ENCODE measurements around the gene AHCTF1. TPM values are rescaled to one million over a fixed set of nuclear protein-coding genes. Genes with fewer than 3 reads are reported as not detected.
"Not testable (repeated sequence)": the region's sequence is repeated elsewhere in the genome, so short reads cannot be mapped to it uniquely, and the experiment has no call there.

AHCTF1 gene
- polyA plus RNA-seq, 1 experiment = 6.1 TPM

DNA sequence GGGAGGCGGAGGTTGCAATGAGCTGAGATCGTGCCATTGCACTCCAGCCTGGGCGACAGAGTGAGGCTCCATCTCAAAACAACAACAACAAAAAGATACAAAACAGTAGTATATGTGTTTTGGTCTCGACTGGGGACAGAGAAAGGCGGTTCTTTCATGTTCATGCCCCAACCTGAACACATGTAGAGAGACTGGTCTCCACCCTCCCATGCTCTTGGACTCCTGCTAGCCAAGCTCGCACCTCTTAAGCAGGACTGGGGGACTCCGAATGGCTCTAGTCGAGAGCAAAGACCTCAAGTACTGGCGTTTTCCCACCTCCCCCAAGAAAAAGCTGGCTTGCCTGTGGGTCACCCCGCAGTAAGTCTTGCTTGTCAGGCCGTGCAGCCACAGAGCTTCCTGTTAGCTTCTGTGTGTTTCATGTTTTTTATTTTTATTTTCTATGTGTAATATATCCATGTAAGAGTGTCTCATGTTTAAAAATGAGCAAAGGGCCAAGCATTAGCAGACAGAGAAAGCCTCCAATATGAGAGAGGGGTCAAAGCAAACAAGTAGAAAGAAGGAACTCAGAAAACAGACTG is 116.0 kb downstream of the AHCTF1 start:
- Histone ChIP-seq H3K36me3 (ENCODE audit: control insufficient read depth, insufficient read depth, low read length) (no peaks in the 10 kb centered on the region), H3K4me3 (ENCODE audit: low read depth, low read length) (no peak overlapping the region), H3K27me3 (ENCODE audit: control insufficient read depth, insufficient read depth, low read length) (peaks cover 6% of the 10 kb centered on the region)
- CTCF ChIA-PET = interaction anchor here (0.7 kb wide), 1 partner anchor 33 kb away, joined by 4 read pairs; no protein-coding TSS in a partner anchor
- no peak for TF ChIP-seq CTCF (IDR thresholded peaks at IDR 0.05; ENCODE audit: insufficient read depth, low read depth, low read length)
- POLR2A ChIA-PET = interaction anchor here (0.7 kb wide), 1 partner anchor 46 kb away, joined by 3 read pairs; no protein-coding TSS in a partner anchor
- no peak for DNase-seq (ENCODE audit: low read depth)

- Histone ChIP-seq H3K27me3 (ENCODE audit: control insufficient read depth, insufficient read depth, low read length) (peaks cover 6% of the 10 kb centered on the region; the same call in 1 of the 2 replicates), H3K4me3 (ENCODE audit: low read depth, low read length) (no peak overlapping the region), H3K36me3 (ENCODE audit: control insufficient read depth, insufficient read depth, low read length) (no peaks in the 10 kb centered on the region)
- no peak for DNase-seq (ENCODE audit: low read depth)
- ChIA-PET CTCF (interaction anchor here (0.5 kb wide), 1 partner anchor 16 kb away, joined by 4 read pairs; no protein-coding TSS in a partner anchor), POLR2A (no interaction called here)
- no peak for TF ChIP-seq CTCF (IDR thresholded peaks at IDR 0.05; ENCODE audit: insufficient read depth, low read depth, low read length)
These were observed 116.9 kb downstream of the AHCTF1 start for GRCh38 chr1:246814890-246815289.

- POLR2A ChIA-PET; DNase-seq (ENCODE audit: low read depth); H3K27me3 ChIP-seq (ENCODE audit: control insufficient read depth, insufficient read depth, low read length); H3K4me3 ChIP-seq (ENCODE audit: low read depth, low read length); H3K36me3 ChIP-seq (ENCODE audit: control insufficient read depth, insufficient read depth, low read length); CTCF ChIA-PET: not testable (repeated sequence)
These were observed 118.4 kb downstream of the AHCTF1 start for GRCh38 chr1:246813325-246813724.

GRCh38 chr1:246811985-246812384 is 119.8 kb downstream of the AHCTF1 start:
- no peak for DNase-seq (ENCODE audit: low read depth)
- TF ChIP-seq CTCF (IDR thresholded peaks at IDR 0.05; ENCODE audit: insufficient read depth, low read depth, low read length) = no peak
- ChIA-PET POLR2A (no interaction called here), CTCF (no interaction called here)
- H3K27me3 ChIP-seq (ENCODE audit: control insufficient read depth, insufficient read depth, low read length) = peaks cover 6% of the 10 kb centered on the region
- no peaks in the 10 kb centered on the region for H3K36me3 ChIP-seq (ENCODE audit: control insufficient read depth, insufficient read depth, low read length)
- H3K4me3 ChIP-seq (ENCODE audit: low read depth, low read length) = no peak overlapping the region

- CTCF ChIA-PET = no interaction called here
- Histone ChIP-seq H3K4me3 (ENCODE audit: low read depth, low read length) (no peak overlapping the region), H3K27me3 (ENCODE audit: control insufficient read depth, insufficient read depth, low read length) (peaks cover 3% of the 10 kb centered on the region), H3K36me3 (ENCODE audit: control insufficient read depth, insufficient read depth, low read length) (no peaks in the 10 kb centered on the region)
- no peak for DNase-seq (ENCODE audit: low read depth)
- POLR2A ChIA-PET = no interaction called here
- no peak for TF ChIP-seq CTCF (IDR thresholded peaks at IDR 0.05; ENCODE audit: insufficient read depth, low read depth, low read length)
These were observed 122.3 kb downstream of the AHCTF1 start for GRCh38 chr1:246809473-246809872.

- no peak for TF ChIP-seq CTCF (IDR thresholded peaks at IDR 0.05; ENCODE audit: insufficient read depth, low read depth, low read length)
- H3K4me3 ChIP-seq (ENCODE audit: low read depth, low read length) = no peak overlapping the region
- no peaks in the 10 kb centered on the region; the same call in none of the 2 replicates for H3K27me3 ChIP-seq (ENCODE audit: control insufficient read depth, insufficient read depth, low read length)
- H3K36me3 ChIP-seq (ENCODE audit: control insufficient read depth, insufficient read depth, low read length) = no peaks in the 10 kb centered on the region
- DNase-seq (ENCODE audit: low read depth) = no peak
- CTCF ChIA-PET = no interaction called here
- POLR2A ChIA-PET = no interaction called here
These were observed 126.5 kb downstream of the AHCTF1 start for GRCh38 chr1:246805135-246805716.

All from BJ (cell line).